Prostate gland (tissue), 2 donors: ENCODE data around the gene FNDC7.

Source experiments
- CTCF ChIP-seq, 4 experiments: fragments of 200-600 bp in 2 of 4; fragments of 450-650 bp in 2 of 4; sonication (generic) in 2 of 4; IDR thresholded peaks; 1 replicate in 3 of 4; 2 replicates in 1 of 4; pipeline ENCODE4 v1.5.1; 2016 to 2019; ENCODE audit warnings: antibody characterized with exemption in 4 of 4, mild to moderate bottlenecking in 2 of 4, moderate library complexity in 2 of 4
- POLR2A ChIP-seq: fragments of 450-650 bp; IDR thresholded peaks from one replicate; pipeline ENCODE4 v1.6.1; 2016; ENCODE audit warnings: antibody characterized with exemption, mild to moderate bottlenecking
- POLR2AphosphoS5 ChIP-seq: sonication (generic); formaldehyde crosslinking; IDR thresholded peaks from one replicate; pipeline ENCODE4 v1.6.1; 2017; ENCODE audit warnings: antibody characterized with exemption

- TF ChIP-seq POLR2AphosphoS5 (no peak), CTCF (IDR thresholded peaks at IDR 0.05) (no peak), POLR2A (no peak)
Measured at GRCh38 chr1:108729481-108729880, 16.8 kb downstream of the FNDC7 start.
